Stimulated activated naive CD8-positive, alpha-beta T cell treated with anti-CD3 and anti-CD28 coated beads, Interleukin-15, Interleukin-2, amounts not matched to agents 100 ng/mL and 50 ng/mL, for 24 hours (primary cell): ENCODE measurements around the gene BRD1.
"Not testable (repeated sequence)": the region's sequence is repeated elsewhere in the genome, so short reads cannot be mapped to it uniquely, and the experiment has no call there.

Experiments
- H3K27ac Mint-ChIP-seq: one replicate; pipeline ENCODE4 v1.8.0; 2021; ENCODE audit warnings: mild to moderate bottlenecking, mixed read lengths
- H3K27me3 Mint-ChIP-seq: one replicate; pipeline ENCODE4 v1.8.0; 2021; ENCODE audit warnings: mixed read lengths
- H3K36me3 Mint-ChIP-seq: one replicate; pipeline ENCODE4 v1.8.0; 2021; ENCODE audit warnings: low read depth, mixed read lengths
- H3K4me1 Mint-ChIP-seq: one replicate; pipeline ENCODE4 v1.8.0; 2021; ENCODE audit warnings: low read depth, mixed read lengths
- H3K4me3 Mint-ChIP-seq: one replicate; pipeline ENCODE4 v1.8.0; 2021; ENCODE audit warnings: mild to moderate bottlenecking, mixed read lengths
- H3K9me3 Mint-ChIP-seq: one replicate; pipeline ENCODE4 v1.8.0; 2021; ENCODE audit warnings: mixed read lengths

BRD1 gene

DNA sequence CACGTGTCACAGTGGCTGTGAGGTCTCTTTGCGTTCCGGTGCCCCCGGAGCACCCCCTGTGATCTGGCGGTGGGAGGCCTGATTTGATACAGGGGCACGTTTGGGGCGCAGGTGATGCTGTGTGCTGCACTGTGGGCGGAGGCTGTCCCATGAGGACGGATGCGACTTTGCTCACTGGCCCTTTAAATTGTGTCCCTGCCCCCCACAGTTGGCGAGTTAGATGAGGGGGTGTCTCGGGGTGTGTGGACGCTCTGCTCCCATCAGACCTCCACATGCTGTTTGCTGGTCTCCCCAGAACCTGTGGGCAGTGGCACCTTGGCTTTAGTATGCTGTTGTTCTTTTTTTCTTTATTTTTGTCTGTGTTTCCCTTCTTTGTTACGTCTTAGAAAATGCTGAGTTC lies 31.2 kb upstream of the BRD1 start:
- no peaks in the 10 kb centered on the region for H3K27me3 Mint-ChIP-seq
- no peak overlapping the region for H3K4me3 Mint-ChIP-seq
- H3K9me3 Mint-ChIP-seq: no peaks in the 10 kb centered on the region
- H3K4me1 Mint-ChIP-seq: peaks cover 57% of the 10 kb centered on the region
- no peak overlapping the region for H3K27ac Mint-ChIP-seq
- H3K36me3 Mint-ChIP-seq: peaks cover 16% of the 10 kb centered on the region

- Mint-ChIP-seq H3K27me3 (no peaks in the 10 kb centered on the region), H3K9me3 (no peaks in the 10 kb centered on the region), H3K4me3 (no peak overlapping the region), H3K27ac (no peak overlapping the region), H3K4me1 (peaks cover 49% of the 10 kb centered on the region), H3K36me3 (peaks cover 16% of the 10 kb centered on the region)
Observed at GRCh38 chr22:49856766-49857618, 29.3 kb upstream of the BRD1 start.

DNA sequence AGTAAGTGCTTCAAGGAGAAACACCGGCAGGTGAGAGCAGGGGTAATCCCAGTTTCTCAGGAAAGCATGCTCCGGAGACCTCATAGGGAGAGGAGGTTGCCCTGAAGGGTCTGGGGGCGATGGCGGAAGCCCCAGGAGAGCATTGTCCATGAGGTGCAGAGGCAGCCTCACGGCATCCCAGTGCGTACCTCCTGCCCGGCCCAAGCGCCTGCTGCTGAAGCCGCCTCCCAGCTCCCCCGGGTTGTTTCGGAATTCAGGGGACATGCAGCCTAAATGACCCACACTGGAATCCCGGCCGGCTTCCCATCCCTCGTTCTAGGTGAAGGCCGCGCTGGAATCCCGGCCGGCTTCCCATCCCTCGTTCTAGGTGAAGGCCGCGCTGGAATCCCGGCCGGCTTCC lies 28.7 kb upstream of the BRD1 start:
- Mint-ChIP-seq H3K4me1 (peaks cover 47% of the 10 kb centered on the region), H3K36me3 (peaks cover 16% of the 10 kb centered on the region), H3K27me3 (peaks cover 4% of the 10 kb centered on the region), H3K9me3 (no peaks in the 10 kb centered on the region), H3K27ac (no peak overlapping the region), H3K4me3 (no peak overlapping the region)

DNA sequence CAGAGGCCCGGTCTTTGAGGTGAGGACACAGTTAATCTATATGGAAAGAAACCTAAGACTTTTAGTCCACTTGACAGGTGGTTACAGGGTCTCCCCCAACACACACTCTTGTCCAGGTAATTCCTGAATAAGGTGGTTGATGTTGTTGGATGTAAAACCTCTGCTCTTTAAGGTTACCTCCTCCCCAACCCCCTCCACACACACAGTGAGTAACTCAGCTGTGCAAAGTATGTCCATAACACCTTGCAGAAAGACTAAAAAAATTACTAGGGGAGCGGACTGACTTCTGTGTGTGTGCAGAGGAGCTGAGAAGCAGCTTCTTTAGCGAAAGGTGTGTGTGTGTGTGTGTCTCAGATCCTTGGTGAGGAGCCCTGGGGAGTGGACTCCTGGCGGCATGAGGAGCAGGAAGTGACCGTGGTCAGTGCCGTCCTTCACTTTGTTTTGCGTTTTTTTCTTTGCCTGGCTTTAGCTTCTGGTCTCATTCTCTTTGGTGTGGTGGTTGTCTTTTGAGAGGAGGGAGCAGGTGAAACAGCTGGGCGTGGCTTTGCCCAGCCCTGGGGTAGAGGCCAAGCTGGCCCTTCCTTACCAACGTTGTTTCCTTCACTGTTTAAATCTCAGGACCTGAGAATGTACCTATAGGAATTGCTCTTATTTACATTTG lies 27.7 kb upstream of the BRD1 start:
- Mint-ChIP-seq H3K9me3 (no peaks in the 10 kb centered on the region), H3K36me3 (peaks cover 16% of the 10 kb centered on the region), H3K27ac (peak overlapping the region; percentile 76), H3K4me1 (peaks cover 41% of the 10 kb centered on the region), H3K4me3 (peak overlapping the region; percentile 97), H3K27me3 (peaks cover 12% of the 10 kb centered on the region)

DNA sequence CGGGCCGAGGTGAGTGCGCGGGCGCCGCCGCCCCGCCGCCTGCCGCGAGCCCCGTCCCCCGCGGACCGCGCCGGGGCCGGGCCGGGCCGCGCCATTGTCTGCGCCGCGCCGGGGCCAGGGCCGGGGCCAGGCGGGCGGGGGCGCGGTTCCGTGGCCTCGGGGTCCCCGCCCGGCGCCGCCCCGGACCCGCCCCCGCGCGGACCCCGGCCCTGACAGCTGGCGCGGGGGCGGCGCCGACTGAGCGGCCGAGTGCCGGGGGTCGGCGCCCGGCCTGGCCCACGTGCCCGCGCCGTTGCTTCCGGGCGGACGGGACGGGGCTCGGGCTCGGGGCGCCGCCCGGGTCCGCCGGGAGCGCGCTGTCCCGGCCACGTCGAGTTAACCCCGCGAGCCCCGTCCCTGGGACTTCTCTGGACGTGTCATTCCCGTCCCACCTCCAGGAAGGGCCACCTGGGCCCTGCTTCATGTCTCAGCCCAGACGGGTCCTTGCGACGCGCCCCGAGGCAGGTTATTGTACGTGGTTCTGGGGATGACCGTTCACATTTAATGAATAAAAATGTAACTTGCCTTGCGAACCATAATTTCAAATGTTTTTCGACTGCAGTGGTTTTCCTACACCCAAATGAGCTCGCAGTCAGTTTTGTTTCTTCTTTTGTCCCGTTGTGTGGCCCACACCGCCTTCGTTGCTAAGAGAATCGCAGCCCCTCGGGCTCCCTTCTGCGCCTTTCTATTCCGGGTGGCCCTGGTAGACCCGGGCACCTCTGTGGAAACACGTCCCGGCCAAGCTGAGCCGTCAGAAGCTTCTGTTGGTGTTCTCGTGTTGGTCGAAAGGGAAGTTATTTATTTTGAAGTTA lies 26.5 kb upstream of the BRD1 start:
- peaks cover 12% of the 10 kb centered on the region for H3K27me3 Mint-ChIP-seq
- H3K4me1 Mint-ChIP-seq: peaks cover 38% of the 10 kb centered on the region

GRCh38 chr22:49852898-49853894 lies 25.5 kb upstream of the BRD1 start, which contains the start of gene ZBED4:
TSS of gene ZBED4 (plus strand) at chr22:49853844. CDS start at chr22:49883663, 29,819 bp downstream.
- no peaks in the 10 kb centered on the region for H3K9me3 Mint-ChIP-seq

More for the DNA sequence above, 26.5 kb upstream of the BRD1 start:
- H3K36me3 Mint-ChIP-seq: peaks cover 16% of the 10 kb centered on the region
- peak overlapping the region; percentile 91 for H3K27ac Mint-ChIP-seq
- peak overlapping the region; percentile 97 for H3K4me3 Mint-ChIP-seq
- H3K9me3 Mint-ChIP-seq: no peaks in the 10 kb centered on the region

DNA sequence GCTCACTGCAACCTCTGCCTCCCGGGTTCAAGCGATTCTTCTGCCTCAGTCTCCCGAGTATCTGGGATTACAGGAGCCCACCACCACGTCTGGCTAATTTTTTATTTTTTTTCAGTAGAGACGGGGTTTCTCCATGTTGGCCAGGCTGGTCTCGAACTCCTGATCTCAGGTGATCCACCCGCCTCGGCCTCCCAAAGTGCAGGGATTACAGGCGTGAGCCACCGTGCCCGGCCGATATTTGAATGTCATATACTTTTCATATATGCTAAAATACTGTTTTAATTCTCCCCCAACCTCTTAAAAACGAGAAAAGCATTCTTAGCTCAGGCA lies 24.9 kb upstream of the BRD1 start:
- H3K36me3 Mint-ChIP-seq, H3K9me3 Mint-ChIP-seq: not testable (repeated sequence)
- Mint-ChIP-seq H3K27ac (peak overlapping the region; percentile 63), H3K27me3 (peaks cover 19% of the 10 kb centered on the region), H3K4me3 (peak overlapping the region; percentile 66), H3K4me1 (peaks cover 31% of the 10 kb centered on the region)

More at GRCh38 chr22:49852898-49853894, 25.5 kb upstream of the BRD1 start, which contains the start of gene ZBED4:
- Mint-ChIP-seq H3K27ac (peak within 1 kb of the TSS; percentile 91), H3K4me3 (peak within 1 kb of the TSS; percentile 97), H3K4me1 (peaks cover 31% of the 10 kb centered on the region), H3K27me3 (peaks cover 13% of the 10 kb centered on the region), H3K36me3 (peaks cover 9% of the 10 kb centered on the region)

DNA sequence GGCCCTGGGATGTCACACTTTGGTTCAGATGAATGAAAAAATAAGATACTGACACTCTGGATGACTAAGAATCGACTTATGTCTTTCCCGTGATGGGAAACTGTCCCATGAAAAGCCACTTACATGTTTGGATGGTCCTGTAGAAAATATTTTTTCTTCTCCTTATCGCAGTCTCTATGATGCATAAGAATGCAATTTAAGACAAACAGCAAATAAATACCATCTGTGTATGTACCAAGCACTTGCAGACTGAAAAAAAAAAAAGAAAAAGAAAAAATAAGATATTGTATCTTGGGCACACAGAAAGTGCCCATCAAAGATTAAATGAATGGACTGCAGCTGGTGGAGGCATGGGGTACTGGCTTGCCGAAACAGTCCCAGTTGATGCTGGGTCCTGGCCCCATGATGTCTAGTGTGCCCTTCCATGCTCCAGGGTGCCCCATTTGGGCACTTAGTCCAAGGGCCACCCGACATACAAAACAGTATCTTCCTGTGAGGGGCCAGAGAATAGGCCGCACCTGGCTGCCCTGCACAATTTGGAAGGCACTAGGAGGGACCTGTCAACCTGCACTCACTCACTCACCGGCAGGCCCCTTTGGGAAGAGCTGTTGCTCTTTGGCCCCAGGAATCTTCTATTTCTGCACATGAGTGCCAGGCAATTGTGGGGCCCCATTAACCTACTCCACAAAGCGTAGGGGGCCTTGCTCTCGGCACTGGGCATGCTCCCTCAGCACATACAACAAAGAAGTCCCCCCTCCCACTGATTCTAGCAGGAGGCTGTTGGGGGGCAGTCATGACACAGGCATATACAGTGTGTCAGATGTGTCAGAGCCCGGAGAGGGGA lies 23.5 kb upstream of the BRD1 start:
- H3K27ac Mint-ChIP-seq: no peak overlapping the region
- peak overlapping the region; percentile 5 for H3K4me3 Mint-ChIP-seq
- H3K27me3 Mint-ChIP-seq: peaks cover 24% of the 10 kb centered on the region
- peaks cover 7% of the 10 kb centered on the region for H3K36me3 Mint-ChIP-seq
- H3K4me1 Mint-ChIP-seq: peaks cover 26% of the 10 kb centered on the region
- no peaks in the 10 kb centered on the region for H3K9me3 Mint-ChIP-seq

DNA sequence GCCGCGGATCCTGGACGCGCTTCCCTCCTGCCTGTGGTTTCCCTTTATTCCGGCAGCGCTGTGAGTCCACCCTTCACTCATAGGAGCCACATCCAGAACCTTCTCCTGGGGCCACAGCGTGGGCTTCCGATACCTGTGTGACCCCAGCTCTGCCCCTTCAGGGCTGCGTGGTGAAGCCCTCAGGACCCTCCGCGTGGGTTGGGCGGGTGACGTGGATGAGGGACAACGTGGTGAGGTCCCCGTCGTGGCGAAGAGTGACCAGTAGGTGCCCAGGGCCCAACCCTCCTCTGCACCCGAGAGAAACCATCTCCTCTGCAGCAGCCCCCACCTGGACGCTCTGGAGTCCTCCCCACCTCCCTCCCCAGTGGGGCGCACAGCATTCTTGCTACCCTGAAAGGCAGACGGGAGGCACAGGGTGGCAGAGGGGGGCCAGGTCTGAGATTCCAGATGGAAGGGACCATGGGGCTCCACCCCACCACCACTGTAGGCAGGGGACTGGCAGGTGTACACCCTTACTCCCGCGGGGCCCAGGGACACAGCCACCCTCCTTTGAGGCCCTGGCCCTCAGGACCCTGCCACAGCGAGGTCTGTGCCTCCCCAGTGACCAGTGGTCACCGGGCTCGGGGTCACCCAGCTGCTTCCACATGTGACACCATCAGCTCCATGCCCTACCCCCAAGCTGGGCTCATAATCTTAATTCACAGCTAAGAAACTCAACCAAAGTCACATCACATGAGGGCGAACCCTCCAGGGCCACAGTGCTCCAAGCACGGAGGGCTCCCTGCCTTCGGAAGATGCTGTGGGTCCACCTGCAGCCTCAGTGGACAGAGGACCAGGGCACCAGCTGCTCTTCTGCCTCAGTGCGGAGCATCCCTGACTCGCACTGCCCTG lies 22.6 kb upstream of the BRD1 start:
- Mint-ChIP-seq H3K9me3 (no peaks in the 10 kb centered on the region), H3K36me3 (no peaks in the 10 kb centered on the region), H3K4me1 (peaks cover 17% of the 10 kb centered on the region), H3K27me3 (peaks cover 31% of the 10 kb centered on the region), H3K4me3 (peak overlapping the region; percentile 43), H3K27ac (no peak overlapping the region)

- H3K36me3 Mint-ChIP-seq: no peaks in the 10 kb centered on the region
- peaks cover 31% of the 10 kb centered on the region for H3K27me3 Mint-ChIP-seq
- H3K27ac Mint-ChIP-seq: no peak overlapping the region
- peaks cover 8% of the 10 kb centered on the region for H3K4me1 Mint-ChIP-seq
- H3K4me3 Mint-ChIP-seq: peak overlapping the region; percentile 43
- no peaks in the 10 kb centered on the region for H3K9me3 Mint-ChIP-seq
Observed at GRCh38 chr22:49849161-49850020, 21.7 kb upstream of the BRD1 start.

DNA sequence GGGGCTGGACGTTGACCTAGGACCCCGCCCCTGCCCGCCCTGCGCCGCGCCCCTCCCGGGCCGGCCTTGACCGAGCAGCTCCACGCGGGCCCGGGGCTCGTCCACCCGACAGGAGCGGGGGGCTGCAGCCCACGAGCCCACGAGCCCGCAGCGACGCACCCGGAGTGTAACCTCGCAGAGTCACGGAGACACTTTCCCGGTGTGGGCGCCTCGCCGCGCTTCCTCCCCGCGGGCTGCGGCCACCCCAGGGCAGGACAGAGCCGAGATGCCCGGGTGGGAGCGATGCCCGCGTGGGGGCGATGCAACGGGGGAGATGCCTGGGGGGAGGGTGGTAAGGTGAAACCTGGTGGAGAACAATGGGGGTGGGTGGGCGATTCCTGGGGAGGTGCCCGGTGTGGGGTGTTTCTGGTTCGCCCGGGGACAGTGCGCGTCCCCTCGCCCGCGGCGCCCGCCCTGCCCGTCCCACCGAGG lies 21.1 kb upstream of the BRD1 start:
- H3K36me3 Mint-ChIP-seq: no peaks in the 10 kb centered on the region
- peaks cover 8% of the 10 kb centered on the region for H3K4me1 Mint-ChIP-seq
- H3K4me3 Mint-ChIP-seq: no peak overlapping the region
- H3K27ac Mint-ChIP-seq: no peak overlapping the region
- peaks cover 31% of the 10 kb centered on the region for H3K27me3 Mint-ChIP-seq
- no peaks in the 10 kb centered on the region for H3K9me3 Mint-ChIP-seq
